Measurements from ENCODE around the gene PER3. TPM values are rescaled to one million over a fixed set of nuclear protein-coding genes. Genes with fewer than 3 reads are reported as not detected.

PER3 gene
- total RNA-seq, 1 experiment from 2014 or later = 5.8 TPM

- no peak overlapping the region for H3K4me3 ChIP-seq (replicated peaks in 1 of 2; ENCODE audit: low read depth in 1 of 2, low read length in 2 of 2)
- ChIA-PET POLR2A (no interaction called here), CTCF (no interaction called here), RAD21 (ENCODE audit: low non-redundant PET in 1 of 2, low total read pairs in 2 of 2, uncharacterized antibody in 2 of 2, unreplicated experiment in 2 of 2) (no interaction called here)
- intact Hi-C loops (cut with micrococcal nuclease) = no loop called here
- no peak overlapping the region for H3K4me2 ChIP-seq (ENCODE audit: low read length)
- H3K36me3 ChIP-seq (ENCODE audit: control insufficient read depth in 1 of 2, insufficient read depth in 2 of 2, low read length in 2 of 2) = no peaks in the 10 kb centered on the region
- H2AFZ ChIP-seq (ENCODE audit: low read depth, low read length, poor library complexity, severe bottlenecking) = no peak overlapping the region
- no peaks in the 10 kb centered on the region for H3K4me1 ChIP-seq (ENCODE audit: control insufficient read depth in 1 of 2, insufficient read depth in 2 of 2, low read length in 2 of 2)
- TF ChIP-seq POLR2AphosphoS5 (IDR thresholded peaks at IDR 0.05; ENCODE audit: low read depth, low read length) (no peak), MAX (IDR thresholded peaks at IDR 0.05) (no peak), TCF7L2 (IDR thresholded peaks at IDR 0.05; ENCODE audit: borderline replicate concordance, extremely low read depth, insufficient read depth, insufficient read length) (no peak), REST (IDR thresholded peaks at IDR 0.05; ENCODE audit: low read depth) (no peak), SIN3A (IDR thresholded peaks at IDR 0.05; ENCODE audit: low read depth) (no peak), JUND (IDR thresholded peaks at IDR 0.05) (no peak), ZNF274 (IDR thresholded peaks at IDR 0.05; ENCODE audit: low read depth, low read length) (no peak), YY1 (IDR thresholded peaks at IDR 0.05; ENCODE audit: extremely low read depth, insufficient replicate concordance, low read depth, low read length) (no peak), SRF (IDR thresholded peaks at IDR 0.05; ENCODE audit: low read depth) (no peak)
- TF ChIP-seq, protein P1, sequence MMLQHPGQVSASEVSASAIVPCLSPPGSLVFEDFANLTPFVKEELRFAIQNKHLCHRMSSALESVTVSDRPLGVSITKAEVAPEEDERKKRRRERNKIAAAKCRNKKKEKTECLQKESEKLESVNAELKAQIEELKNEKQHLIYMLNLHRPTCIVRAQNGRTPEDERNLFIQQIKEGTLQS (IDR thresholded peaks at IDR 0.05) = no peak
- TF ChIP-seq, protein P2, sequence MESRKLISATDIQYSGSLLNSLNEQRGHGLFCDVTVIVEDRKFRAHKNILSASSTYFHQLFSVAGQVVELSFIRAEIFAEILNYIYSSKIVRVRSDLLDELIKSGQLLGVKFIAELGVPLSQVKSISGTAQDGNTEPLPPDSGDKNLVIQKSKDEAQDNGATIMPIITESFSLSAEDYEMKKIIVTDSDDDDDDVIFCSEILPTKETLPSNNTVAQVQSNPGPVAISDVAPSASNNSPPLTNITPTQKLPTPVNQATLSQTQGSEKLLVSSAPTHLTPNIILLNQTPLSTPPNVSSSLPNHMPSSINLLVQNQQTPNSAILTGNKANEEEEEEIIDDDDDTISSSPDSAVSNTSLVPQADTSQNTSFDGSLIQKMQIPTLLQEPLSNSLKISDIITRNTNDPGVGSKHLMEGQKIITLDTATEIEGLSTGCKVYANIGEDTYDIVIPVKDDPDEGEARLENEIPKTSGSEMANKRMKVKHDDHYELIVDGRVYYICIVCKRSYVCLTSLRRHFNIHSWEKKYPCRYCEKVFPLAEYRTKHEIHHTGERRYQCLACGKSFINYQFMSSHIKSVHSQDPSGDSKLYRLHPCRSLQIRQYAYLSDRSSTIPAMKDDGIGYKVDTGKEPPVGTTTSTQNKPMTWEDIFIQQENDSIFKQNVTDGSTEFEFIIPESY (IDR thresholded peaks at IDR 0.05; ENCODE audit: extremely low read depth, insufficient replicate concordance, low read length) = no peak
- no peaks in the 10 kb centered on the region for H3K9me2 ChIP-seq (ENCODE audit: insufficient read depth)
- BruUV-seq (replicated peaks) = no TSS peak
- no peak overlapping the region for H3K27ac ChIP-seq (ENCODE audit: low read depth, low read length)
- DNase-seq (ENCODE audit: low read depth, low spot score) = no peak
- H3K27me3 ChIP-seq (ENCODE audit: insufficient read depth, low read length) = no peaks in the 10 kb centered on the region
- no peaks in the 10 kb centered on the region for H3K79me2 ChIP-seq (ENCODE audit: insufficient read depth, low read length)
- H3K9me3 ChIP-seq (ENCODE audit: control insufficient read depth in 1 of 2, insufficient read depth in 1 of 2, low read depth in 1 of 2, low read length in 2 of 2) = no peaks in the 10 kb centered on the region
- no peaks in the 10 kb centered on the region for H4K20me1 ChIP-seq (ENCODE audit: insufficient read depth)
- no peak for ATAC-seq
- no peak overlapping the region for H3K9ac ChIP-seq (ENCODE audit: low read length)
Measured at GRCh38 chr1:7857000-7857399, 72.9 kb downstream of the PER3 start.

All from HCT116 (cell line).